ENCODE results near the gene ST6GALNAC6. TPM values are rescaled to one million over a fixed set of nuclear protein-coding genes. Genes with fewer than 3 reads are reported as not detected.
A peak's percentile ranks its signal among the peaks of the same experiment; 100 is the strongest.
"Not testable (repeated sequence)": the region's sequence is repeated elsewhere in the genome, so short reads cannot be mapped to it uniquely, and the experiment has no call there.

ST6GALNAC6 gene
- total RNA-seq, 1 donor from 2014 or later: 82.0 TPM

DNA sequence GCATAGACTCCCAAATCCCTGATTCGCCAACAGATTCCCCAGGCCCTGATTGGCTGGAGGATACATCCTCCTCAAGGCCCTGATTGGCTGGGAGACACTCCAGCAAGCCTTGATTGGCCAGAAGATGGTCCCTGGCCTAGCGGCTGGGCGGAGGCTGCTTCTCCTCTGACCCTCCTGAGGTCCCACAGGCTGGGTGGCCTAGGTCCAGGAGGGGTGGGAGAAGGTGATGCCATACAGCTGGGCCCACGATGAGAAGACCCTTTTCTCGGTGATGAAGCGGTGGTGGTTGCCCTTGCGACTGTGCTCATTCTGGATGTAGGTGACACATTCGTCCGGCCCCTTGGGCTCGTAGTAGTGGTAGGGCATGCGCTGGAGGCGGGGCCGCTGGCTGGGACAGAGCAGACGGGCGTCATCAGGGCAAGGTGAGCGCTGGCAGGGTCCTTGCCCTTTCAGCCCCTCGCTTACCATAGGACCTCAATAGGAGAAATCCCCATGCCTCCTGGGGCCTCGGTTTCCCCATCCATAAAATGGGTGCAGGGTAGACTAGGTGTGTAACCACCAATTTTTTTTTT lies 12.9 kb downstream of the ST6GALNAC6 start:
- intact Hi-C loops (cut with DNase I): no loop called here
- DNase-seq (no peak), ATAC-seq (no peak)
- TF ChIP-seq, protein P1, sequence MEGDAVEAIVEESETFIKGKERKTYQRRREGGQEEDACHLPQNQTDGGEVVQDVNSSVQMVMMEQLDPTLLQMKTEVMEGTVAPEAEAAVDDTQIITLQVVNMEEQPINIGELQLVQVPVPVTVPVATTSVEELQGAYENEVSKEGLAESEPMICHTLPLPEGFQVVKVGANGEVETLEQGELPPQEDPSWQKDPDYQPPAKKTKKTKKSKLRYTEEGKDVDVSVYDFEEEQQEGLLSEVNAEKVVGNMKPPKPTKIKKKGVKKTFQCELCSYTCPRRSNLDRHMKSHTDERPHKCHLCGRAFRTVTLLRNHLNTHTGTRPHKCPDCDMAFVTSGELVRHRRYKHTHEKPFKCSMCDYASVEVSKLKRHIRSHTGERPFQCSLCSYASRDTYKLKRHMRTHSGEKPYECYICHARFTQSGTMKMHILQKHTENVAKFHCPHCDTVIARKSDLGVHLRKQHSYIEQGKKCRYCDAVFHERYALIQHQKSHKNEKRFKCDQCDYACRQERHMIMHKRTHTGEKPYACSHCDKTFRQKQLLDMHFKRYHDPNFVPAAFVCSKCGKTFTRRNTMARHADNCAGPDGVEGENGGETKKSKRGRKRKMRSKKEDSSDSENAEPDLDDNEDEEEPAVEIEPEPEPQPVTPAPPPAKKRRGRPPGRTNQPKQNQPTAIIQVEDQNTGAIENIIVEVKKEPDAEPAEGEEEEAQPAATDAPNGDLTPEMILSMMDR (IDR thresholded peaks at IDR 0.05): no peak
- peaks cover 68% of the 10 kb centered on the region for H3K36me3 ChIP-seq
- H3K4me3 ChIP-seq: no peak overlapping the region
- H3K27me3 ChIP-seq (ENCODE audit: low read depth): no peaks in the 10 kb centered on the region
- H3K9me3 ChIP-seq: no peaks in the 10 kb centered on the region
- H3K4me1 ChIP-seq: peaks cover 8% of the 10 kb centered on the region
- H3K27ac ChIP-seq: no peak overlapping the region

DNA sequence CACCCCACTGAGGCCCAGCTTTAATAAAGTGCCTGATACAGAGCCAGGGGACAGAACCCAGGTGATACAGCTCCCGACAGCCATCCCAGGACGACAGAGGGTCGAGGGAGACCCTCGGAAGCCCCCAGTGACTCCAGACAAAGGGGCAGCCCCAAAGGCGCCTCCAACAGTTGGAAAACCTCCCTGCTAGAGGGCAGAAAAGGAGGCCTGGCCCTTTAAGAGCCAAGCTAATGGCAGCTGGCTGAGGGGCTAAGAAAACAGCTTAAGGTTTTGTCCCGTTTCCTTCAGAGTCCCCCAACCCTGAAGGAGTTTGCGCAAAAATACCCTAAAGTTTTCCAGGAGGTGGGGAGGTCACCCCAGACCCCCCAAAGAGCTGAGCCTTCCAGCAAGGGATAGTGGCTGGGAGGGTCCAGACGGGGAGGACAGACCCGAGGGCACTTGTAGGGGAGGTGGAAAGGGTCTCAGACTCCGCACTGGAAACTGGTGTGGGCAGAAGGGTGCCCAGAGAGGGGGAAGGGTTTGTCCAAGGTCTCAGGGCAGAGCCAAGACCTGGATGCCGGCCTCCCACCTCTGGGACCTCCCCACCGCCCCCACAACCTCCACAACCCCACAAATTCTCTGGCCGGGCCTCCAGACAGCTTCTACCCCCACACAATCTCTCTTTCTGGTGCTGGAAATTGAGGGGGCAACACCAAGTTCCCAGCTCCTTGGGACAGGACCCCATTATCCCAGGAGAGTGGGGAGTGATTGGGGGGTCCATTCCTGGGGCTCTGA lies 13.7 kb downstream of the ST6GALNAC6 start:
- intact Hi-C loops (cut with DNase I): no loop called here
- H3K36me3 ChIP-seq: peaks cover 62% of the 10 kb centered on the region
- H3K27me3 ChIP-seq (ENCODE audit: low read depth): no peaks in the 10 kb centered on the region
- peaks cover 8% of the 10 kb centered on the region for H3K4me1 ChIP-seq
- ATAC-seq (no peak), DNase-seq (no peak)
- TF ChIP-seq, protein P1 (IDR thresholded peaks at IDR 0.05): no peak
- no peak overlapping the region for H3K27ac ChIP-seq
- no peak overlapping the region for H3K4me3 ChIP-seq
- no peaks in the 10 kb centered on the region for H3K9me3 ChIP-seq

DNA sequence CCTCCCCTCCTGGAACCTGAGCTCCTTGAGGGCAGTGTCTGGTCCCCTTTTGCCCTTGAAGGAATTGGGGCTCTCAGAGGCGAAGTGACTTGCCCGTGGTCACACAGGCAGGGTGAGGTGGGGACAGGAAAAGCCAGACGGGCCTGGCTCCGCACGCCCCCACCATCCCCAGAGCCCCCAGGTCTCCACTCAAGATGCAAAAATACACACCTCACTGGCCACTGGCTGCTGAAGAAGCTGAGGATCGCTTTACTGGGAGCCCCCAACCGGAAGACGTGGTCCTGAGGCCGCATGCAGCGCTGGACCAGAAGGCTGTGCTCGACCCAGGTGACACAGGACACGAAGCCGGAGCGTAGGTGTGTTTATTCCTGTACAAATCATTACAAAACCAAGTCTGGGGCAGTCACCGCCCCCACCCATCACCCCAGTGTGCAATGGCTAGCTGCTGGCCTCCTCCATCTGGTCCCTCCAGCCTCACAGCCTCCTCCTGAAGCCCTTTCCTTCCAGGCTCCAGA lies 14.4 kb downstream of the ST6GALNAC6 start:
- Histone ChIP-seq H3K27ac (peak overlapping the region; percentile 31), H3K4me3 (no peak overlapping the region), H3K36me3 (peaks cover 55% of the 10 kb centered on the region), H3K27me3 (ENCODE audit: low read depth) (no peaks in the 10 kb centered on the region), H3K9me3 (no peaks in the 10 kb centered on the region), H3K4me1 (peaks cover 8% of the 10 kb centered on the region)
- DNase-seq (no peak), ATAC-seq (no peak)
- intact Hi-C loops (cut with DNase I): no loop called here
- TF ChIP-seq, protein P1 (IDR thresholded peaks at IDR 0.05): no peak

DNA sequence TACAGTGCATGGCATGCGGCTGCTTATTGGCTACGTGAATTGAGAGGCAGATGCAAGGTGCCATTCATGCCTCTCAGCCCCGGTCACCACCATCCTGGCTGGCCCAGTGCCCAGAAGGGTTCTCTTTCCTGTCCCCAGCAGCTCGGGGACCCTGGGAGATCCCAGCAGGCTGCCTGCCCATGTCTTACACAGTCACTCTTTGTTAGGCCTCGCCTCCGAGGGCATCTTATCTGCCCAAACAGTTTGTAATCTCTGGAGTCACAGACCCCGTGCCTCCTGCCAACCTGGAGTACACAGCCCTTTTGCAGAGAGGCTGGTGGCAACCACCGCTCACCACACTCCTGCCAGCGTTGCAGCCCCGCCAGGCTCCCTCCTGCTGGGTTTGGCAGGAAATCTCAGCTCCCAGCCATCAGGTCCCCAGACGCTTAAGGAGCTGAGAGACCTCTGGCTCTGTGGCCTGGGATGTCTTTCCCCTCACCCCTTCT lies 14.9 kb downstream of the ST6GALNAC6 start:
- H3K36me3 ChIP-seq: peaks cover 49% of the 10 kb centered on the region
- peak overlapping the region; percentile 31 for H3K27ac ChIP-seq
- no peak overlapping the region for H3K4me3 ChIP-seq
- TF ChIP-seq, protein P1 (IDR thresholded peaks at IDR 0.05): no peak
- peaks cover 8% of the 10 kb centered on the region for H3K4me1 ChIP-seq
- DNase-seq (peak; percentile 52), ATAC-seq (peak; percentile 32 to 39)
- no peaks in the 10 kb centered on the region for H3K27me3 ChIP-seq (ENCODE audit: low read depth)
- intact Hi-C loops (cut with DNase I): no loop called here
- no peaks in the 10 kb centered on the region for H3K9me3 ChIP-seq

DNA sequence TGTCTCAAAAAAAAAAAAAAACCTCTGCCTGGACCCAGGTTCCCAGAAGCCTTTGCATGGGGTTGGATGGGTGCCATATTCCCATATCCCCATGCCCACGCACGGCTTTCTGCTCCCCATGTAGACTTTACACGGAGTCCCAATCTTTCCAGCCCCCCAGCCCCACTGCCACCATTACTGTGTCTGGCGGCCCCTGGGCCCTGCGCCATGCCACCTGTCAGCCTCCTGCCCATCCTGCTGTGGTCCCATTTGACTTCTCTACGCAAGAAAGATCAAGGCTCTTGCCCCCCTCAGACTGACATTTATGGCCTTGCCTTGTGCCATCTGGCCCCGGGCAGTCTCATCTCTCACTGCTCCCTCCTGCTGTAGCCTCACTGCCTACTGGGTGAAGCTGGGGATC lies 15.4 kb downstream of the ST6GALNAC6 start:
- intact Hi-C loops (cut with DNase I): no loop called here
- Histone ChIP-seq H3K4me3 (no peak overlapping the region), H3K27ac (no peak overlapping the region)

DNA sequence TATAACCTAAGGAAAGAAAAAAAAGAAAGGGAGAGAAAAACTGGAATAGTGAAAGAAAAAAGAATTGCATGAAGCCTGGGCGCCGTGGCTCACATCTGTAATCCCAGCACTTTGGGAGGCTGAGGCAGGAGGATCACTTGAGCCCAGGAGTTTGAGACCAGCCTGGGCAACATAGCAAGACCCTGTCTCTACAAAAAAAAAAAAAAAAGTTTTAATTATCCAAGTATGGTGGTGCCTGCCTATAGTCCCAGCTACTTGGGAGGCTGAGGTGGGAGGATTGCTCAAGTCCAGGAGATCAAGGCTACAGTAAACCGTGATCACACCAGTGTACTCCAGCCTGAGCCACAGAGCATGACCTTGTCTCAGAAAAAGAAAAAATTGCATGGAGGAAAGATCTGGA lies 17.7 kb downstream of the ST6GALNAC6 start:
- H3K27me3 ChIP-seq (ENCODE audit: low read depth); intact Hi-C loops (cut with DNase I); DNase-seq; H3K4me3 ChIP-seq; H3K27ac ChIP-seq; H3K9me3 ChIP-seq; ATAC-seq: not testable (repeated sequence)
- H3K4me1 ChIP-seq: peaks cover 27% of the 10 kb centered on the region
- peaks cover 23% of the 10 kb centered on the region for H3K36me3 ChIP-seq

More for the DNA sequence above, 15.4 kb downstream of the ST6GALNAC6 start:
- Histone ChIP-seq H3K36me3 (peaks cover 44% of the 10 kb centered on the region), H3K4me1 (peaks cover 8% of the 10 kb centered on the region), H3K27me3 (ENCODE audit: low read depth) (no peaks in the 10 kb centered on the region), H3K9me3 (no peaks in the 10 kb centered on the region)
- TF ChIP-seq, protein P1 (IDR thresholded peaks at IDR 0.05): no peak
- ATAC-seq: peak in 1 of 2 donors; percentile 4
- no peak for DNase-seq

Measured in lower lobe of right lung (tissue), 2 donors.